ENCODE measurements around the gene TENM3.
A peak's percentile ranks its signal among the peaks of the same experiment; 100 is the strongest.

Gene TENM3

GRCh38 chr4:182488896-182489295 is 245.7 kb downstream of the TENM3 start:
- no peak for TF ChIP-seq CTCF (IDR thresholded peaks at IDR 0.05; ENCODE audit: low read depth, low read length)
- H3K4me3 ChIP-seq (replicated peaks in 1 of 2; ENCODE audit: low read depth in 2 of 2, low read length in 2 of 2): no peak overlapping the region
- DNase-seq (ENCODE audit: low read depth in 2 of 2): no peak

- TF ChIP-seq CTCF (IDR thresholded peaks at IDR 0.05; ENCODE audit: low read depth, low read length): no peak
- no peak overlapping the region for H3K4me3 ChIP-seq (replicated peaks in 1 of 2; ENCODE audit: low read depth in 2 of 2, low read length in 2 of 2)
- no peak for DNase-seq (ENCODE audit: low read depth in 2 of 2)
Measured at GRCh38 chr4:182489607-182490006, 246.4 kb downstream of the TENM3 start.

- no peak overlapping the region for H3K4me3 ChIP-seq (replicated peaks in 1 of 2; ENCODE audit: low read depth in 2 of 2, low read length in 2 of 2)
- TF ChIP-seq CTCF (IDR thresholded peaks at IDR 0.05; ENCODE audit: low read depth, low read length): no peak
- no peak for DNase-seq (ENCODE audit: low read depth in 2 of 2)
Measured at GRCh38 chr4:182491719-182492118, 248.5 kb downstream of the TENM3 start.

GRCh38 chr4:182492423-182492822 is 249.2 kb downstream of the TENM3 start:
- no peak for TF ChIP-seq CTCF (IDR thresholded peaks at IDR 0.05; ENCODE audit: low read depth, low read length)
- peak; percentile 10 to 42 for DNase-seq (ENCODE audit: low read depth in 2 of 2)
- no peak overlapping the region for H3K4me3 ChIP-seq (replicated peaks in 1 of 2; ENCODE audit: low read depth in 2 of 2, low read length in 2 of 2)

GRCh38 chr4:182493377-182493776 is 250.2 kb downstream of the TENM3 start:
- DNase-seq (ENCODE audit: low read depth in 2 of 2): no peak
- no peak overlapping the region for H3K4me3 ChIP-seq (replicated peaks in 1 of 2; ENCODE audit: low read depth in 2 of 2, low read length in 2 of 2)
- TF ChIP-seq CTCF (IDR thresholded peaks at IDR 0.05; ENCODE audit: low read depth, low read length): no peak

GRCh38 chr4:182494103-182494502 is 250.9 kb downstream of the TENM3 start:
- no peak for TF ChIP-seq CTCF (IDR thresholded peaks at IDR 0.05; ENCODE audit: low read depth, low read length)
- no peak for DNase-seq (ENCODE audit: low read depth in 2 of 2)
- no peak overlapping the region for H3K4me3 ChIP-seq (replicated peaks in 1 of 2; ENCODE audit: low read depth in 2 of 2, low read length in 2 of 2)

GRCh38 chr4:182495031-182495430 is 251.8 kb downstream of the TENM3 start:
- no peak for DNase-seq (ENCODE audit: low read depth in 2 of 2)
- no peak for TF ChIP-seq CTCF (IDR thresholded peaks at IDR 0.05; ENCODE audit: low read depth, low read length)
- no peak overlapping the region for H3K4me3 ChIP-seq (replicated peaks in 1 of 2; ENCODE audit: low read depth in 2 of 2, low read length in 2 of 2)
